ENCODE results near the gene CFAP61.

- TF ChIP-seq, protein P1, sequence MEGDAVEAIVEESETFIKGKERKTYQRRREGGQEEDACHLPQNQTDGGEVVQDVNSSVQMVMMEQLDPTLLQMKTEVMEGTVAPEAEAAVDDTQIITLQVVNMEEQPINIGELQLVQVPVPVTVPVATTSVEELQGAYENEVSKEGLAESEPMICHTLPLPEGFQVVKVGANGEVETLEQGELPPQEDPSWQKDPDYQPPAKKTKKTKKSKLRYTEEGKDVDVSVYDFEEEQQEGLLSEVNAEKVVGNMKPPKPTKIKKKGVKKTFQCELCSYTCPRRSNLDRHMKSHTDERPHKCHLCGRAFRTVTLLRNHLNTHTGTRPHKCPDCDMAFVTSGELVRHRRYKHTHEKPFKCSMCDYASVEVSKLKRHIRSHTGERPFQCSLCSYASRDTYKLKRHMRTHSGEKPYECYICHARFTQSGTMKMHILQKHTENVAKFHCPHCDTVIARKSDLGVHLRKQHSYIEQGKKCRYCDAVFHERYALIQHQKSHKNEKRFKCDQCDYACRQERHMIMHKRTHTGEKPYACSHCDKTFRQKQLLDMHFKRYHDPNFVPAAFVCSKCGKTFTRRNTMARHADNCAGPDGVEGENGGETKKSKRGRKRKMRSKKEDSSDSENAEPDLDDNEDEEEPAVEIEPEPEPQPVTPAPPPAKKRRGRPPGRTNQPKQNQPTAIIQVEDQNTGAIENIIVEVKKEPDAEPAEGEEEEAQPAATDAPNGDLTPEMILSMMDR (IDR thresholded peaks at IDR 0.05), result peak in 3 of 6 experiments; percentile 14 to 45 (median 32)
- TF ChIP-seq POLR2A (IDR thresholded peaks at IDR 0.05), result peak in 1 of 2 donors; percentile 48
These were observed at the start of gene CFAP61, which contains the start of gene CRNKL1 for GRCh38 chr20:20052074-20052970.

Measured in adrenal gland (tissue), 5 donors.